Measurements from ENCODE around the gene VAC14.
"Not testable (repeated sequence)": the region's sequence is repeated elsewhere in the genome, so short reads cannot be mapped to it uniquely, and the experiment has no call there.

VAC14 gene

GRCh38 chr16:70800781-70801480 lies at the start of gene VAC14:
VAC14 (minus strand) TSS chr16:70801158; CDS start chr16:70800900, 258 bp downstream.
- peak; percentile 90 for DNase-seq (ENCODE audit: low read depth, low spot score)
- Histone ChIP-seq H3K9ac (ENCODE audit: insufficient read length, low read depth) (peak within 1 kb of the TSS; percentile 87), H3K27me3 (ENCODE audit: insufficient read depth, insufficient read length) (peaks cover 17% of the 10 kb centered on the region), H3K36me3 (ENCODE audit: insufficient read depth, insufficient read length, low read length) (peaks cover 27% of the 10 kb centered on the region), H3K4me1 (ENCODE audit: insufficient read depth, insufficient read length) (no peaks in the 10 kb centered on the region), H3K4me3 (ENCODE audit: insufficient read length, low read depth) (peak within 1 kb of the TSS; percentile 93), H3K9me3 (ENCODE audit: insufficient read depth, low read length) (peaks cover 11% of the 10 kb centered on the region; the same call in 1 of the 2 replicates)
- TF ChIP-seq YY1 (IDR thresholded peaks at IDR 0.05; ENCODE audit: insufficient read depth, insufficient read length) (peak; percentile 89), SUZ12 (IDR thresholded peaks at IDR 0.05; ENCODE audit: extremely low read depth, insufficient read depth, insufficient read length) (no peak), ZNF274 (IDR thresholded peaks at IDR 0.05; ENCODE audit: low read depth, low read length) (no peak)

GRCh38 chr16:70823498-70824118 lies 22.6 kb upstream of the VAC14 start:
- DNase-seq (ENCODE audit: low read depth, low spot score); H3K4me3 ChIP-seq (ENCODE audit: insufficient read length, low read depth); H3K9me3 ChIP-seq (ENCODE audit: insufficient read depth, low read length): not testable (repeated sequence)

GRCh38 chr16:70822734-70823133 lies 21.8 kb upstream of the VAC14 start:
- not testable (repeated sequence) for H3K27me3 ChIP-seq (ENCODE audit: insufficient read depth, insufficient read length); H3K4me3 ChIP-seq (ENCODE audit: insufficient read length, low read depth); H3K4me1 ChIP-seq (ENCODE audit: insufficient read depth, insufficient read length); H3K36me3 ChIP-seq (ENCODE audit: insufficient read depth, insufficient read length, low read length); H3K9ac ChIP-seq (ENCODE audit: insufficient read length, low read depth); DNase-seq (ENCODE audit: low read depth, low spot score); H3K9me3 ChIP-seq (ENCODE audit: insufficient read depth, low read length)

More at GRCh38 chr16:70823498-70824118, 22.6 kb upstream of the VAC14 start:
- not testable (repeated sequence) for H3K27me3 ChIP-seq (ENCODE audit: insufficient read depth, insufficient read length); H3K36me3 ChIP-seq (ENCODE audit: insufficient read depth, insufficient read length, low read length); H3K9ac ChIP-seq (ENCODE audit: insufficient read length, low read depth); H3K4me1 ChIP-seq (ENCODE audit: insufficient read depth, insufficient read length)

- not testable (repeated sequence) for H3K36me3 ChIP-seq (ENCODE audit: insufficient read depth, insufficient read length, low read length); H3K4me1 ChIP-seq (ENCODE audit: insufficient read depth, insufficient read length); H3K9me3 ChIP-seq (ENCODE audit: insufficient read depth, low read length); H3K4me3 ChIP-seq (ENCODE audit: insufficient read length, low read depth); H3K9ac ChIP-seq (ENCODE audit: insufficient read length, low read depth); DNase-seq (ENCODE audit: low read depth, low spot score); H3K27me3 ChIP-seq (ENCODE audit: insufficient read depth, insufficient read length)
Observed at GRCh38 chr16:70818088-70818487, 17.1 kb upstream of the VAC14 start.

GRCh38 chr16:70809392-70810060 lies 8.6 kb upstream of the VAC14 start:
- no peak for DNase-seq (ENCODE audit: low read depth, low spot score)
- H3K36me3 ChIP-seq (ENCODE audit: insufficient read depth, insufficient read length, low read length) = no peaks in the 10 kb centered on the region
- no peaks in the 10 kb centered on the region for H3K4me1 ChIP-seq (ENCODE audit: insufficient read depth, insufficient read length)
- H3K9ac ChIP-seq (ENCODE audit: insufficient read length, low read depth) = no peak overlapping the region
- H3K9me3 ChIP-seq (ENCODE audit: insufficient read depth, low read length) = 0 out of 2 replicates have a peak, but pooled peaks cover under 1% of the 10 kb centered on the region
- H3K27me3 ChIP-seq (ENCODE audit: insufficient read depth, insufficient read length) = peaks cover 8% of the 10 kb centered on the region
- H3K4me3 ChIP-seq (ENCODE audit: insufficient read length, low read depth) = no peak overlapping the region
- TF ChIP-seq SUZ12 (IDR thresholded peaks at IDR 0.05; ENCODE audit: extremely low read depth, insufficient read depth, insufficient read length) = no peak
- TF ChIP-seq YY1 (IDR thresholded peaks at IDR 0.05; ENCODE audit: insufficient read depth, insufficient read length) = no peak
- TF ChIP-seq ZNF274 (IDR thresholded peaks at IDR 0.05; ENCODE audit: low read depth, low read length) = no peak

GRCh38 chr16:70808371-70808770 lies 7.4 kb upstream of the VAC14 start:
- H3K27me3 ChIP-seq (ENCODE audit: insufficient read depth, insufficient read length) = peaks cover 12% of the 10 kb centered on the region
- DNase-seq (ENCODE audit: low read depth, low spot score) = no peak
- TF ChIP-seq ZNF274 (IDR thresholded peaks at IDR 0.05; ENCODE audit: low read depth, low read length) (no peak), SUZ12 (IDR thresholded peaks at IDR 0.05; ENCODE audit: extremely low read depth, insufficient read depth, insufficient read length) (no peak), YY1 (IDR thresholded peaks at IDR 0.05; ENCODE audit: insufficient read depth, insufficient read length) (no peak)
- H3K9me3 ChIP-seq (ENCODE audit: insufficient read depth, low read length) = peaks cover 11% of the 10 kb centered on the region; the same call in 1 of the 2 replicates
- H3K4me3 ChIP-seq (ENCODE audit: insufficient read length, low read depth) = no peak overlapping the region
- H3K36me3 ChIP-seq (ENCODE audit: insufficient read depth, insufficient read length, low read length) = no peaks in the 10 kb centered on the region
- no peak overlapping the region for H3K9ac ChIP-seq (ENCODE audit: insufficient read length, low read depth)
- no peaks in the 10 kb centered on the region for H3K4me1 ChIP-seq (ENCODE audit: insufficient read depth, insufficient read length)

- Histone ChIP-seq H3K36me3 (ENCODE audit: insufficient read depth, insufficient read length, low read length) (no peaks in the 10 kb centered on the region), H3K9me3 (ENCODE audit: insufficient read depth, low read length) (peaks cover 11% of the 10 kb centered on the region; the same call in 1 of the 2 replicates), H3K27me3 (ENCODE audit: insufficient read depth, insufficient read length) (peaks cover 25% of the 10 kb centered on the region), H3K9ac (ENCODE audit: insufficient read length, low read depth) (no peak overlapping the region), H3K4me1 (ENCODE audit: insufficient read depth, insufficient read length) (no peaks in the 10 kb centered on the region), H3K4me3 (ENCODE audit: insufficient read length, low read depth) (no peak overlapping the region)
- TF ChIP-seq ZNF274 (IDR thresholded peaks at IDR 0.05; ENCODE audit: low read depth, low read length) (no peak), YY1 (IDR thresholded peaks at IDR 0.05; ENCODE audit: insufficient read depth, insufficient read length) (no peak), SUZ12 (IDR thresholded peaks at IDR 0.05; ENCODE audit: extremely low read depth, insufficient read depth, insufficient read length) (no peak)
- no peak for DNase-seq (ENCODE audit: low read depth, low spot score)
Observed at GRCh38 chr16:70805787-70806186, 4.8 kb upstream of the VAC14 start.
